K562 (cell line): ENCODE results near the gene FAM3C.

ENCODE experiments used
- CEBPZ ChIP-seq: fragments of 150-350 bp; IDR thresholded peaks from 2 replicates; pipeline ENCODE4 v1.6.1; 2014; ENCODE audit warnings: low read depth, mild to moderate bottlenecking, low read length, borderline replicate concordance
- CTCF ChIP-seq, 3 experiments: IDR thresholded peaks in 2 of 3; conservative IDR thresholded peaks in 1 of 3; 2 replicates each; pipeline ENCODE4 v1.5.1; 2011 to 2012; ENCODE audit warnings: low read length in 3 of 3, mild to moderate bottlenecking in 3 of 3, control low read depth in 2 of 3, improper control_type of control experiment in 1 of 3, inconsistent platforms in 1 of 3, low read depth in 1 of 3, mixed read lengths in 1 of 3, moderate library complexity in 1 of 3; ENCODE audit not compliant: insufficient read depth in 2 of 3
- FOXM1 ChIP-seq, 2 experiments: fragments of 450-650 bp in 1 of 2; sonication (generic) in 1 of 2; formaldehyde crosslinking in 1 of 2; IDR thresholded peaks; 2 replicates each; pipeline versions ENCODE4 v1.6.1 to v1.9.0; 2017 to 2022; ENCODE audit warnings: low read depth in 2 of 2, mild to moderate bottlenecking in 2 of 2, missing genetic modification reagents in 1 of 2, moderate library complexity in 1 of 2
- ZBTB43 ChIP-seq: sonication (generic); formaldehyde crosslinking; IDR thresholded peaks from 2 replicates; pipeline ENCODE4 v1.8.0; 2023; ENCODE audit warnings: mild to moderate bottlenecking, missing genetic modification reagents

GRCh38 chr7:121344497-121344896, 51.6 kb downstream of the FAM3C start:
- TF ChIP-seq CTCF (IDR thresholded peaks at IDR 0.05 in 2 of 3, conservative IDR thresholded peaks at IDR 0.05 in 1 of 3; ENCODE audit: insufficient read depth in 2 of 3, low read depth in 1 of 3, low read length in 3 of 3) = no peak
- no peak for TF ChIP-seq ZBTB43 (CRISPR knock-in tag)
- no peak for TF ChIP-seq CEBPZ
- TF ChIP-seq FOXM1 (IDR thresholded peaks at IDR 0.05; ENCODE audit: low read depth) = no peak
- TF ChIP-seq FOXM1 (CRISPR knock-in tag; IDR thresholded peaks at IDR 0.05; ENCODE audit: low read depth) = no peak
